RWPE1 (cell line): ENCODE results near the gene ERAS.
"Not testable (repeated sequence)": the region's sequence is repeated elsewhere in the genome, so short reads cannot be mapped to it uniquely, and the experiment has no call there.

Experiments used
- CTCF ChIA-PET: fragments of 350-600 bp; sonication (Branson Sonifier 250); formaldehyde crosslinking; extraction: SDS; loops from one replicate; lab custom pipeline; 2021; lab: Yijun Ruan, JAX
- POLR2A ChIA-PET: fragments of 400-600 bp; formaldehyde crosslinking; extraction: SDS; loops from one replicate; lab custom pipeline; 2020; ENCODE audit warnings: antibody characterized with exemption; ENCODE audit not compliant: low non-redundant PET; lab: Yijun Ruan, JAX
- DNase-seq: peaks from one replicate; pipeline ENCODE4 v3.0.0; 2012; ENCODE audit warnings: low spot score
- H3K27ac ChIP-seq: fragments of 450-650 bp; 2 replicates; pipeline ENCODE4 v1.5.1; 2017
- CTCF ChIP-seq: fragments of 450-650 bp; conservative IDR thresholded peaks from 2 replicates; pipeline ENCODE4 v1.5.1; 2017; ENCODE audit warnings: low read depth, mild to moderate bottlenecking

ERAS gene

GRCh38 chrX:48848847-48849246 is 22.5 kb downstream of the ERAS start:
- no peak for TF ChIP-seq CTCF
- no peak overlapping the region for H3K27ac ChIP-seq
- ChIA-PET CTCF (interaction anchor here (0.6 kb wide), 1 partner anchor 253 kb away, joined by 4 read pairs; no protein-coding TSS in a partner anchor), POLR2A (no interaction called here)
- DNase-seq: no peak

- CTCF ChIA-PET: no interaction called here
- POLR2A ChIA-PET: no interaction called here
- no peak for DNase-seq
- no peak overlapping the region for H3K27ac ChIP-seq
- TF ChIP-seq CTCF: no peak
Measured at GRCh38 chrX:48852857-48853256, 26.5 kb downstream of the ERAS start.

- DNase-seq, H3K27ac ChIP-seq, POLR2A ChIA-PET, CTCF ChIA-PET: not testable (repeated sequence)
Measured at GRCh38 chrX:48853494-48853893, 27.2 kb downstream of the ERAS start.

DNA sequence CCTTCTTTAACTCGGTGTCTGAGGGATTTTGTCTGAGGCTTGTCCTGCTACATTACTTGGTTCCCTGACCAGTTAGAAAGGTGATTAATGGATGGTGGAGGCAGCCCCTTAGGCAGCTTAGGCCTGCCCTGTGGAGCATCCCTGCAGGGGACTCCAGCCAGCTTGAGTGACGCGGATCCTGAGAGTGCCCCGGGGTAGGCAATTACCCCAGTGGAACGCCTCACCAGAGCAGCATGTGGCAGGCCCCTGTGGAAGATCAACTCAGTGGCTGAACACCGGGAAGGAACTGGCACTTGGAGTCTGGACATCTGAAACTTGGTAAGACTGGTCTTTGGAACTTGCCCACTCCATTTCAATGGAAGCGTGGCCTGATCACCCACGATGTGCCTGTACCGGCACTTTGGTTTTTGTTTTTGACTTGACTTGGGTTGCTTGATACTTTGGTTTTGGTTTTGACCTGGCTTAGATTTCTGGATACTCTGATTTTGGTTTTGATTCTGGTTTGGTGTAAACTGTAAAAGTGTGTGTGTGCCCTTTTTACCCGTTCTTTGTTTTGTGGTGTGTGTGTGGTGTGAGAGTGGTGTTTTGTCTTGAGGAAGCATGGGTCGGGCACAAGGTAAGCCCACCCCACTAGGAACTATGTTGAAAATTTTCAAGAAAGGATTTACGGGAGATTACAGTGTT is 27.9 kb downstream of the ERAS start:
- CTCF ChIA-PET, H3K27ac ChIP-seq, POLR2A ChIA-PET, DNase-seq: not testable (repeated sequence)

DNA sequence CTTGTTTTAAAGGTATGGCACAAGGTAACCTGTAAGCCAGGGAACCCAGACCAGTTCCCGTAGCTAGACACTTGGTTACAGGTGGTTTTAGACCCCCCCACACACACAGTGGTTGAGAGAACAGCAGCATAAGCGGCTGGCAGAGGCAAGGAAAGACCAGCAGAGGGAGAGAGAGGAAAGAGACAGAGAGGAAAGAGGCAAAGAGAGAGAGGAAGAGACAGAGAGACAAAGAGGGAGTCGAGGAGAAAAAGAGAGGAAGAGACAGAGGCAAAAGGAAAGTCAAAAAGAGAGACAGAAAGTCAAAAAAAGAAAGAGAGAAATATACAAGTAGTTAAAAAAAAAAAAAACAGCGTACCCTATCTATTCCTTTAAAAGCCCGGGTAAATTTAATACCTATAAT is 28.6 kb downstream of the ERAS start:
- no peak overlapping the region for H3K27ac ChIP-seq
- CTCF ChIA-PET: no interaction called here
- POLR2A ChIA-PET: no interaction called here
- no peak for DNase-seq
- TF ChIP-seq CTCF: peak; percentile 38

DNA sequence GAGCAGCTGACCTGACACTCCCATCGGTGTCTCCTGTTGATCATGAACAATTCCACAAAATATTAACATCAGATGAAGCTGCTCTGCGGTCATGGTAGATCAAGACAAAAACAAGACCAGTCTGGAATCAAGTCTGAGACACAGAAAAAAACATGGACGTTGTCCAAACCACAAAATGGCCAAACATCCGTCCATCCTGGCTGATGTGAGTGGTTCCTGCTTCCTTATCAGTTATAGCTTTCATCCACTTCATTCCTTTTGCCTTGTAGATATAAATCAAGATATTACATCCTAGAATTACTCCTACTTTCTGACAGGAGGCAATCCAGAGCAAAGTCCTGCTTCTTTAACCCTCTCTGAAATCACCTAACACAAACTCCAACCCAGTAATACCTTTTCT is 37.9 kb downstream of the ERAS start:
- ChIA-PET POLR2A (no interaction called here), CTCF (interaction anchor here (0.7 kb wide), 1 partner anchor 1784 kb away, joined by 4 read pairs; no protein-coding TSS in a partner anchor)
- no peak for TF ChIP-seq CTCF
- no peak overlapping the region for H3K27ac ChIP-seq
- no peak for DNase-seq

GRCh38 chrX:48872017-48872416 is 45.7 kb downstream of the ERAS start:
- DNase-seq, CTCF ChIA-PET, H3K27ac ChIP-seq, POLR2A ChIA-PET: not testable (repeated sequence)

- H3K27ac ChIP-seq, DNase-seq, CTCF ChIA-PET, POLR2A ChIA-PET: not testable (repeated sequence)
Measured at GRCh38 chrX:48876944-48877343, 50.6 kb downstream of the ERAS start.
